SK-MEL-5 (cell line): ENCODE measurements around the gene PPARA. TPM values are rescaled to one million over a fixed set of nuclear protein-coding genes. Genes with fewer than 3 reads are reported as not detected.
A peak's percentile ranks its signal among the peaks of the same experiment; 100 is the strongest.

Experiments
- DNase-seq: peaks from one replicate; pipeline ENCODE4 v3.0.0-alpha.2; 2016; ENCODE audit warnings: low read depth, low spot score
- in situ Hi-C: cut with HindIII; loops from 2 replicates; pipeline ENCODE4 v1.10.0; 2016; ENCODE audit warnings: low sequenced_read_pairs, high pct_unique_total_duplicates, low pct_unique_long_range_greater_than_20kb
- total RNA-seq: library from RNA; depleted of rRNA; stranded (reverse); fragments of >200 nt; shearing (Covaris generic); gene quantifications from 2 replicates; pipeline ENCODE4 v1.2.3, GENCODE V29; 2014

Gene PPARA
- total RNA-seq, 1 experiment from 2014 or later = 10.6 TPM

GRCh38 chr22:46238541-46238940 lies 88.2 kb downstream of the PPARA start:
- DNase-seq = no peak
- in situ Hi-C loops = no loop called here

DNA sequence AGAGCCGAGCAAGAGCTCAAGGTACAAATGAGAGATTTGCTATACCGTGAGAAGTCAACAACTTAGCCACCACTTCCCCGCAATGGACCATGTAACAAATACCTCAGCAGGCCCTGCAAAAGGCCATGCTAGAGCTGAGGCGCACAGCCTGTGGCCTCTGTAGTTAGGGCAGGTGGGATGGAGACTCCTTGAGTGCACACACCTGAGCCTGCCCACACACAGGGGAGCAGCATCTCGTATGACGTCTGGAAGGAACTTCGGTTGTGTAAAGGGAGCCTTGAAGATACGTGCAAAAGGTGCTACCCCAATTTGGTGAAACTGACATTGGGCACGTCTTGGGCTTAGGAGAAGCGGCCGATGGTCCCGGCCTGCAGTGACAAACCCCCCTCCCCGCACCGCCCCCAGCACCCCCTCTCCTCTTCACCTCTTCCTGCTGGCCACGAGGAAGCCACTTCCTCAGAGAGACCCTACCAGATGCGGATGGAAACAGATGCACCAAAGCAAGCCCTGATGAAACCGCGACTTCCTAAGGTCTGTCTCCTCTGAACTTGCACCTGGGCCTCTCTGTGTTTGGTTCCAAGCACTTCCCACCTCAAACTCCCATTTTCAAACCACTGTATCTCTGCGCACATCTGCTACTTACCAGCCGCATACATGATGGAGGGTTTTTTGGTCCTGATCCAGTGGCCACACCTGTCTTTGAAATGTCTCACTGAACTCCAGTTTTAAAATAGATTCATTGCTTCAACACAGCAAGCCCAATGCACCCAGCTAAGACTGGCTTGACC lies 89.1 kb downstream of the PPARA start:
- no peak for DNase-seq
- in situ Hi-C loops = no loop called here

- in situ Hi-C loops = no loop called here
- no peak for DNase-seq
Measured at GRCh38 chr22:46240073-46240472, 89.7 kb downstream of the PPARA start.

GRCh38 chr22:46240506-46240905 lies 90.2 kb downstream of the PPARA start:
- DNase-seq = no peak
- in situ Hi-C loops = no loop called here

GRCh38 chr22:46240907-46241306 lies 90.6 kb downstream of the PPARA start:
- in situ Hi-C loops = no loop called here
- DNase-seq = no peak

GRCh38 chr22:46241396-46242007 lies 91.2 kb downstream of the PPARA start:
- no peak for DNase-seq
- in situ Hi-C loops = no loop called here

DNA sequence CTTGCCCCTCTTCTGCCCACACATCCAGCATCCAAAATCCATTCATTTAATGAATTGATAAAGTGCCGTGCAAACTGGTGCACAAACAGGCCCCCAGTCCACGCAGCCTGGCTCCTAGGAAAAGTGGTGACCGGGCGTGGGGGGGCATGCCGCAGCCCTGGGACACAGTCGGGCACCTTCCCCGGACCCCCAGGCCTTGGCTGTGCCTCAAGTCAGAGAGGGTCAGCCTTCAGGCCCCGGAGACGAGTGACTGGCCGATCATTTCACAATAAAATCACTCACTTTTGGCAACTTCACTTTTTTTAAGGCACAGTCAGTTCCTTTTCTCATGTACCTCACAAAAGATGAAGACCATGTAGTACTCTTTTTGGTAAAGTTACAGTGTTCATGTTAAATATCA lies 91.8 kb downstream of the PPARA start:
- no peak for DNase-seq
- in situ Hi-C loops = no loop called here

GRCh38 chr22:46244771-46245170 lies 94.4 kb downstream of the PPARA start:
- DNase-seq = no peak
- in situ Hi-C loops = no loop called here

DNA sequence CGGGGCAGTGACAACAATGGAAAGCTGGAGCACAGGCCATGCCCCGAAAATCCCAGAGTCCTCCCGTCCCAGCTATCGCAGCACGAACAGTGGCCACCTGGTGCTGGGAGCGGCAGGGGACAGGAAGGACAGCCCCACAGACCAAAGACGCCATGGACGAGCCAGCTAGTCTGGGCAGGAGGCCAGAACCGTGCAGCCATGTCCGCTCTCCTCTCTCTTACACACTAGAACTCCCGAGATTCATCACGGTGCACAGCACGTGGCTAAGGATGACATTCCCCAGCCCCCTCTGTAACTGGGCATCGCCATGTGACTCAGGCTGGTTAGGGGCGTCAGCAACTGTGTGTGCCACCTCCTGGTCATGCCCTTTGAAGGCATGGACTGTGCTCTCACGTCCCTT lies 95.2 kb downstream of the PPARA start:
- in situ Hi-C loops = no loop called here

DNA sequence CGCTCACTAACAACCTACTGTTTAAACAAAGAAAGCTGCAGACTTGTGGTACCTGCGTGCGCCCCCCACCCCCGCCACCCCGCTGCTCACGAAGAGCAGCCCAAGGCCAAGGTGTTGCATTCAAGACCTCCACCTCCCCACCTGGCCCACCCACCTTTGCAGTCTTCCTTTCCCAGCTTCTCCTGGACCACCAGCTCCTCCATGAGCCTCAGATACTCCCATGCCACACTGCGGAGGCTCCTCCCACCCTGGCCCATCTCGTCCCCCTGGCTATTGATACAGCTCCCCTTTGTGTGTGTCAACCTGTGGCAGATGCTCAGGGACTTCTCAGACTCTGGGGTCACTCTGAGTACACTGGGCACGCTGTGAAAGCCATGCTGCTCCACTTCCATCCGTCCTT lies 95.9 kb downstream of the PPARA start:
- in situ Hi-C loops = no loop called here
- no peak for DNase-seq

More for the DNA sequence above, 95.2 kb downstream of the PPARA start:
- no peak for DNase-seq

DNA sequence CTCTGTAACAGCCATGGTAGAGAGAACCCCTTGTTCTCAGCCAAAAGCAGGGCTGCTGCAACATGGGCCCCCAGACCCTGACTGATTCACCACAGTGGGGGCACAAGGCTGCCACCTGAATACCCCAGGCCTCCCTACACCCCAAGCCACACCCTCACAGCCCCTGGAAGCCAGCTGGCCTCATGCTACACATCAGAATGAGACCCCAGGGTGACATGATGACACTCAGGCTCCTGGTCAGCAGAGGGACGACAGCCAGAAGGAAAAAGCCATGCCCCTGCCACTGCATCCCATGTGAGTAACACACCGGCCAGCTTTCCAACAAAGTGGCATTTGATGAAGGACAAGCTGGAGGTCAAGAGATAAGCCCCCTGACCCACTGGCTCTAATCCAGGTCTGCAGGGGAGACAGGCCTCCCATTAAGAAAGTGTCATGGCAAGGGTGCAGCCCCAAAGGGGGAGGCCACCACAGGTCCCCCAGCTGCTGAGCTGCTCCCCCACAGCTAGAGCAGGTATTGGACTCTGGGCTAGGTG lies 97.2 kb downstream of the PPARA start:
- in situ Hi-C loops = no loop called here
- DNase-seq = no peak

GRCh38 chr22:46250035-46250782 lies 99.9 kb downstream of the PPARA start, which contains the start of gene CDPF1:
Gene CDPF1 (minus strand): TSS chr22:46250293. CDS start chr22:46248284, 2,009 bp downstream.
- in situ Hi-C loops = loop anchor here (25.0 kb wide), 1 partner anchor 113 kb away; no protein-coding TSS in a partner anchor
- peak; percentile 86 for DNase-seq

DNA sequence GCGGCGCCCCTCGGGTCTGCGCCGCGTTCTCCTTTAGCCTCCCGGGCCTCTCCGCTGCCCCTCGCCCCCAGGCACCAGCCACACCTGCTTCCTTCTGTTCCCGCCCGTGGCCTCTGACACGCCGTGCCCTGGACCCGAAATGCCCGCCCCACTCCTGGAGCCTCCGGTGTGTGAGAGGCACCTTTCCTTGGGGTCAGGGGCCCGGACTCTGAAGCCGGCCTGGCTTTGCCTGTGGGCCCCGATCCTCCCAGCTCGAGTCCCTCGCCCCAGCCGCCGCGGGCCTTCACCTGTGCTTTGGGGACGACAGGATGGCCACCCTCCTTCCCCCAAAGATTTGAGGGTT lies 100.4 kb downstream of the PPARA start:
- in situ Hi-C loops = loop anchor here (25.0 kb wide), 1 partner anchor 113 kb away; no protein-coding TSS in a partner anchor
- no peak for DNase-seq

DNA sequence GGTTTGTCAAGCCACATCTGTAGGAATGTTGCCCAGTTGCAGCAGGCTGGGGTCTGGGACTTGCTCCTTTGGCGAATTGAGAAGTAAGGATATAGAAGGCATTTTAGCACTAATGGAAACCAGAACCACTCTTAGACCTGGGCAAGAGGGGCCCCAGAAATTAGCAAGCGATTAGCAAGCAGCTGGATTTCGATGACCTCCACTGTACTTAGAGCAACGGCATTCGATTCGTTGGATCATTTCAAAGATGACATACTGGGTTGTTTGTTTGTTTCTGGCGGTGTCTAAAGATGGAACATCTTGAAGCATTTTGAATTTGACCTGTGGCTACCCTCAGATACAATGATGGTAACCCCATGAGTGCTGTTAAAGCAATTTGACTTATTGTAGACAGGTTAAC lies 100.9 kb downstream of the PPARA start:
- in situ Hi-C loops = loop anchor here (25.0 kb wide), 1 partner anchor 114 kb away; no protein-coding TSS in a partner anchor
- DNase-seq = no peak

DNA sequence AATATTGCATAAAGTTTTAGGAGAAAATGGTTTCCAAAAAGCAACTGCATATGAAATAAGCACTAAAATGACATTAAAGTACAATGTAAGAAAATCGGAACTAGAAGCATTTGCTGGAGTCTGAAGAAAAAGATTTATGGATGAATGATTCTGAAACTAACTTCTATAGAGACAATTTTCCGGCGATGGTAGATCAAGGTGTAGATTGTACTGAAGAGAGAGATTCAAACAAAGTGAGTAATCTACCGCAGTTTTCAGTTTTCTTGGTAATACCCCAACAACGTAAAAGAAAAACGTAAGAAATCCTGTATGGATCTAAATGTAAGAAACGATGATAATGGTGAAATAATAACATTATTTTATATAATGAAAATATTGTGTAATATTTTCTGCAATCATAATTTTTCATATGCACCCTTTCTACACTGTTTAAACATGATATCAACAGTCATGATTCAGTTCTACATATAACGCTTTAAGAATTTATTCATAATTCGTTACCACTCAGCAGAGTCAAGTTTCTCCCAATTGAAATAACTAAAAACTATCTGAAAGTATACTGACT lies 101.6 kb downstream of the PPARA start:
- in situ Hi-C loops = loop anchor here (25.0 kb wide), 1 partner anchor 115 kb away; no protein-coding TSS in a partner anchor
- no peak for DNase-seq

DNA sequence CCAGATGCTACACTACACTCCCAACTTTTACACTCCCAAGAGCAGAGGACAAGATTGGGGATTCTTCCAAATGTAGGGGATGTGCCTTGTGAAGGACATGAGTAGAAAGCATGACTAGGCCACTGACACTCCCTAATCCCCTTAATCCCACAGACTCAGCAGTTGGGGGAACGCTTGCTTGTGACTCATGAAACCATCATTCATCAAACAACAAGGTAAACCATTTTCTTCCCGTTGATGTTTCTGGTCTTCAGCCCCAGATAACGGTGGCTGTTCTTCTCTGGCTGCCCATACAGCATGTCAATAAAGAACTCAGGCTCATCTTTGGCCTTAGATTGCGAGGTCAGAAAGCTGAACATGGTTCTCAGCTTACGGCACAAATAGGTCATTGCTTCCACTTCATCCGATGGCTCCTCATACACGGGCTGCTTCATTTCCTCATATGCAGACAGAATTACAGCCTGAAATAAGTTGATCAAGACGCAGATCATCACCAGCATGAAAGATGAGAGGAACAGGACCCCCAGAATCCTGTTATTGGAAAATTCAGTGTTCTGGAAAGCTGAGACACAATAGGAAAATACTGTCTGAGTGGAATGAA lies 106.1 kb downstream of the PPARA start:
- in situ Hi-C loops = loop anchor here (25.0 kb wide), 1 partner anchor 119 kb away; no protein-coding TSS in a partner anchor
- DNase-seq = no peak

DNA sequence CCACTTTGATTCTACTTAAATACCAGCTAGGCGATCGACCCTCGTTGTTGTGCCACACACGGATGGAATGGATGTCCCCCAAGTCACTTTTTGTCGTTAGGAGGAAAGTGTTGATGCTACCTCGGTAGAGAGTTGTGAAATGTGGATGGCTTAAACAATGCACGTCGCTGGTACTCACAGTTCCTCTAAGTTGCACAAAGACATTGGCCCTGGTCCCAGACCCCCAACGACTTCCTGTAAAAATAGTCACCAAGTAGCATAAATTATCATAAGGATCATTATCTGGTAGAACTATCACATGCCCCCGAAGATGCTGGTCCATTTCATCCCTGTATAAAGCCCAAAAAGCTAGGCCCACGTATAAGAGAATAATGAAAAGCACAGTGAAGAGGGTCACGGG lies 109.0 kb downstream of the PPARA start:
- no peak for DNase-seq
- in situ Hi-C loops = loop anchor here (25.0 kb wide), 1 partner anchor 122 kb away; no protein-coding TSS in a partner anchor
